VCaP (cell line): ENCODE results near the gene PRKCA.
"Not testable (repeated sequence)": the region's sequence is repeated elsewhere in the genome, so short reads cannot be mapped to it uniquely, and the experiment has no call there.

Experiments
- H3K27ac ChIP-seq: fragments of 450-650 bp; 2 replicates; pipeline ENCODE4 v1.5.1; 2017
- TF ChIP-seq, protein P1 (sequence below): fragments of 450-650 bp; conservative IDR thresholded peaks from 2 replicates; pipeline ENCODE4 v1.5.1; 2017; ENCODE audit warnings: mild to moderate bottlenecking, moderate library complexity

The PRKCA gene

DNA sequence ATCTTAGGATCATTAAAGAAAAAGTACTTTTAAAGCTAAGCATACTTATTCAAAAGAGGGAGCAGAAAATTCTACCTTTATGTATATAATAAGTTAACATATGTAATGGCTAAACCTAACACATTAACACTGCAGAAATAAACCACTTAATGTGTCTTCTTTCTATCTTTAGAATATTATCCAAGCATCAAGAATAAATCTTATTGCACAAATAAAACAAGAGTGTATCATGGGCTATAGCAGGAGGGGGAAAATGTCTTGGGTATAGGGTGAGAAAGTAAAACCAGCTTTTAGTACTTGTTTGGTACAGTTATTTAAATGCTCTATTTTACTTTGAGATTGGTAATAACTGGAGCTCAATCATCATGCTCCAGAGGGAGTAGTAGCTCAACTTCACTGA, 10.9 kb downstream of the PRKCA start:
- TF ChIP-seq, protein P1, sequence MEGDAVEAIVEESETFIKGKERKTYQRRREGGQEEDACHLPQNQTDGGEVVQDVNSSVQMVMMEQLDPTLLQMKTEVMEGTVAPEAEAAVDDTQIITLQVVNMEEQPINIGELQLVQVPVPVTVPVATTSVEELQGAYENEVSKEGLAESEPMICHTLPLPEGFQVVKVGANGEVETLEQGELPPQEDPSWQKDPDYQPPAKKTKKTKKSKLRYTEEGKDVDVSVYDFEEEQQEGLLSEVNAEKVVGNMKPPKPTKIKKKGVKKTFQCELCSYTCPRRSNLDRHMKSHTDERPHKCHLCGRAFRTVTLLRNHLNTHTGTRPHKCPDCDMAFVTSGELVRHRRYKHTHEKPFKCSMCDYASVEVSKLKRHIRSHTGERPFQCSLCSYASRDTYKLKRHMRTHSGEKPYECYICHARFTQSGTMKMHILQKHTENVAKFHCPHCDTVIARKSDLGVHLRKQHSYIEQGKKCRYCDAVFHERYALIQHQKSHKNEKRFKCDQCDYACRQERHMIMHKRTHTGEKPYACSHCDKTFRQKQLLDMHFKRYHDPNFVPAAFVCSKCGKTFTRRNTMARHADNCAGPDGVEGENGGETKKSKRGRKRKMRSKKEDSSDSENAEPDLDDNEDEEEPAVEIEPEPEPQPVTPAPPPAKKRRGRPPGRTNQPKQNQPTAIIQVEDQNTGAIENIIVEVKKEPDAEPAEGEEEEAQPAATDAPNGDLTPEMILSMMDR: no peak
- peak overlapping the region; percentile 14; the same call in 1 of the 2 replicates for H3K27ac ChIP-seq

- TF ChIP-seq, protein P1: no peak
- H3K27ac ChIP-seq: no peak overlapping the region
Observed at GRCh38 chr17:66313995-66314659, 11.7 kb downstream of the PRKCA start.

DNA sequence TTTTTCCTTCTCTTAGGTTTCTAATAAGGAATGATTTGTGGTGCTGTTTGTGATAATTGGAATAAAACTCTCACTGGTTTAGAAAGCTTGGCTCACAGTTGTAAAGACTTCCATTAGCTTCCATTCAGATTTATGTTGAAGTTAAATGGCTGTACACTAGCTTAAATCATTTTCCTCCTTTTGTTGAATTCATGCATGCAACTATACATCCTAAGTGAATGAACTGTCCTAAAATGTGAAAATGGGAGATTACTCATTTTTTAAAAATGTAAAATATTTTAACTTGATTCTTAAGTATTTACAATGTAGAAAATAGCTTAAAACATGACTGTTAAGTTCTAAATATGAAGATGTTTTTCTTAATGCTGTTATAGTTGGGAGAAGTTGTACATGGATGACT, 15.2 kb downstream of the PRKCA start:
- TF ChIP-seq, protein P1: no peak
- no peak overlapping the region for H3K27ac ChIP-seq

DNA sequence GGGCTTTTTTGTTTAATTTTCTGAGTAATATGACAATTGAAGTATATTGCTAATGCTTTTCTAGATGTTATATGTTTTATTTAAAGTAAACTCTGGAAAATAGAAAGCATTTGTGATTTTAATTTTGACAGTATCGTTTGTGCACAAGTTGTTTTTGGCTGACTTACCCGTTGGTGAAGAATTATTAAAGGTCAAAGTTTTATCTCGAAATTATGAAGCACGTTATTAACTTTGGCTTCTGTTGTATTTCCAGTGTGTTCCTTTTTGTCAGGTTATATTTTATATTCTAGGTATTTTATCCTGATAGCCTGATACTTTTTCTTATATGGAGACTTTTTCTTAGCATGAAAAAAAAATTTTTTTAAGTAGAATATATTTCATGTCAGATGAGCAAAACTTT, 16.8 kb downstream of the PRKCA start:
- TF ChIP-seq, protein P1: no peak
- no peak overlapping the region for H3K27ac ChIP-seq

DNA sequence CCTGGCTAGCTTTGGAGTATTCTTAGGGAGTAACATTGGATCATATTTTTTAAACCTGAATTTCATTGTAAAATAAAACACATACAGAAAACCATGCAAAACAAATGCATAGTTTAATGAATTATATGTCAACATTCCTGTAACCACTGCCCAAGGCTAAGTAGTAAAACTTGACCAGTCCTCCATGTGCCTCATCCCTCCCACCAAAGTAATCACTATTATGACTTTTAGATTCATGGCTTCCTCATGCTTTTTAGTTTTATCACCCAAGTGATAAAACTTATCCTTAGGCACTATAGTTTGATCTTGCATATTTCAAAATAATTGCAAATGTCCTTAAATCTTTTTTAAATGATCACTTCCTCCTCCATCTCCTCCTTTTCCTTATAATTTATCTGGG, 20.4 kb downstream of the PRKCA start:
- TF ChIP-seq, protein P1: no peak
- no peak overlapping the region for H3K27ac ChIP-seq

GRCh38 chr17:66324381-66325004, 22.1 kb downstream of the PRKCA start:
- H3K27ac ChIP-seq: not testable (repeated sequence)

DNA sequence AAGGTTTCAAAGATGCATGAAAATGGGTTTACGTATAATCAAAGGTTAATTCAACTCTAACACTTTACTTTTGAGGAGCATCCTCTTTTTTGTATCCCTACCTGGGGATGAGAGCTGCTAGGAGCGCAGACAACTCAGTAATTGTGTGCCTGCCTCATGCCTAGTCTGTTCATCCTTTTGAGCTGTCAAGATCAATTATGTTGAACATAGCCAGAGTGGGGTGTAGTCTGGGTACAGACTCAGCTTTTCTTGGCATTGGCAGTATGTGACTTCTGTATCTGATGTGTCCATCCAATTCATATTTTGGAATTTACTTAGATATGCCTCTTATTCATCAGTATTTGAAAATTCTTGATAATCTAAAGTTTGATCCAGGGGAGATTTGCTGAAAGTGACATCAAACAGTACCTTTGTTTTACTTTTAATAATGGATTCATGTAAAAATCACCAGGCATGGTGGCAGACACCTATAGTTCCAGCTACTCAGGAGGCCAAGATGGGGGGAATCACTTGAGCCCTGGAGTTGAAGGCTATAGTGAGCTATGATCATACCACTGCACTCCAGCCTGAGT, 24.1 kb downstream of the PRKCA start:
- no peak overlapping the region for H3K27ac ChIP-seq
- TF ChIP-seq, protein P1: no peak

- TF ChIP-seq, protein P1: no peak
- no peak overlapping the region for H3K27ac ChIP-seq
Observed at GRCh38 chr17:66330646-66331037, 28.2 kb downstream of the PRKCA start.
